H1 (cell line): ENCODE data around the gene VAV2.

Experiments
- EZH2 ChIP-seq: fragments of 200-600 bp; sonication (generic); IDR thresholded peaks from 2 replicates; pipeline ENCODE4 v1.7.1; 2012; ENCODE audit warnings: low read depth, mild to moderate bottlenecking, moderate library complexity, low read length, inconsistent platforms; ENCODE audit not compliant: severe bottlenecking
- GABPA ChIP-seq: IDR thresholded peaks from 2 replicates; pipeline ENCODE4 v1.6.1; 2011; ENCODE audit warnings: mild to moderate bottlenecking, low read length, moderate library complexity, borderline replicate concordance; ENCODE audit not compliant: insufficient read depth
- JUN ChIP-seq: IDR thresholded peaks from 2 replicates; pipeline ENCODE4 v1.6.1; 2011; ENCODE audit warnings: low read depth, mild to moderate bottlenecking, improper control_type of control experiment, low read length
- POLR2AphosphoS5 ChIP-seq: IDR thresholded peaks from 2 replicates; pipeline ENCODE4 v1.6.1; 2011; ENCODE audit warnings: low read depth, low read length
- RBBP5 ChIP-seq: IDR thresholded peaks from 2 replicates; pipeline ENCODE4 v1.7.1; 2012; ENCODE audit warnings: low read depth, mild to moderate bottlenecking, inconsistent platforms, low read length, moderate library complexity, borderline replicate concordance
- SP2 ChIP-seq: IDR thresholded peaks from 2 replicates; pipeline ENCODE4 v1.6.1; 2012; ENCODE audit warnings: mild to moderate bottlenecking, low read length, inconsistent platforms
- TAF7 ChIP-seq: optimal IDR thresholded peaks from 2 replicates; pipeline ENCODE3; 2011; ENCODE audit warnings: low read depth, mild to moderate bottlenecking, inconsistent platforms, low read length, moderate library complexity, borderline replicate concordance
- TEAD4 ChIP-seq: IDR thresholded peaks from 2 replicates; pipeline ENCODE4 v1.6.1; 2012; ENCODE audit warnings: low read depth, low read length, inconsistent platforms, mixed read lengths
- TF ChIP-seq, protein P1 (sequence below): IDR thresholded peaks from 2 replicates; pipeline ENCODE4 v1.6.1; 2012; ENCODE audit warnings: low read length, inconsistent platforms
- TF ChIP-seq, protein P2 (sequence below): IDR thresholded peaks from 2 replicates; pipeline ENCODE4 v1.6.1; 2012; ENCODE audit warnings: inconsistent platforms
- TF ChIP-seq, protein P3 (sequence below), 3 experiments: IDR thresholded peaks; 1 replicate in 2 of 3; 2 replicates in 1 of 3; pipeline versions ENCODE4 v1.5.1 to v1.6.1; 2011; ENCODE audit warnings: low read length in 3 of 3, mild to moderate bottlenecking in 3 of 3, inconsistent platforms in 2 of 3, low read depth in 1 of 3, moderate library complexity in 1 of 3; ENCODE audit not compliant: insufficient read depth in 1 of 3; ENCODE audit errors: control extremely low read depth in 1 of 3

DNA sequence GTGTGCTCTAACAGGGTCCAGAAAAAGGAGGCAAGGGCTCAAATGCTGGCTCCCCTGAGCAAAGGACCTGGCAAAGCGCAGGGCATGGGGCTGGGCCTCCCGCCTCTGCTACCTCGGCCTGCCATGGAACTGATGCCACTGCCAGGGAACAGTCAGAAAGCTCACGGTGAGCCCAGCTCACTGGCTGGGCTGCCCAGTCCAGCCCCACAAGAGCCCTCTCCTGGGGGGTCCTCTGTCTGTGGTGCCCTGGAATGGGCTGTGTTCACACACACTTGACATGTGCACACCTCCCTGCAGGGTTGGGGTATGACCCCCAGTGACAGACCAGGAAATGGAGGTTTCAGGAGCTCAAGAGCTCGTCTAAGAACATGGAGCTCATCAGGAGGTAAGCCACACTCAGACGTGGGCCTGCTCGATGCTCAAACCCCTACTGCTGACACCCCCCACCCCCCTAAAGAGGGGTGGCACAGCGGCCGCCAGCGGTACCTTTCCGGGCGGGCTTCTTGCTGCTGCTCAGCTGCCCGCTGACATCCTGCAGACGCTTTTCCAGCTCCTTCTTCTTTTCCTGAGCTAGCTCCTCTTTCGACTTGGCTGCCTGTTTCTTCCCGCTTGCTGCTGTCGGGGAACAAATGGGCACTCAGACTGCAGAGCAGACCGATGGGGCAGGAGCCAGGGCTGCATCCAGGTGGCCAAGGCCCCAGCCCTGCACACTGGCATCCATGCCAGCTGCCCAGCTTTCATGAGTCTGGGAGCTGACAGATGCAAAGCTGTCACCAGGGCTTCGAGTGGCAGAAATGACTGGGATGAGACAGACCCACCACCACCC lies 42.3 kb upstream of the VAV2 start:
- TF ChIP-seq, protein P1, sequence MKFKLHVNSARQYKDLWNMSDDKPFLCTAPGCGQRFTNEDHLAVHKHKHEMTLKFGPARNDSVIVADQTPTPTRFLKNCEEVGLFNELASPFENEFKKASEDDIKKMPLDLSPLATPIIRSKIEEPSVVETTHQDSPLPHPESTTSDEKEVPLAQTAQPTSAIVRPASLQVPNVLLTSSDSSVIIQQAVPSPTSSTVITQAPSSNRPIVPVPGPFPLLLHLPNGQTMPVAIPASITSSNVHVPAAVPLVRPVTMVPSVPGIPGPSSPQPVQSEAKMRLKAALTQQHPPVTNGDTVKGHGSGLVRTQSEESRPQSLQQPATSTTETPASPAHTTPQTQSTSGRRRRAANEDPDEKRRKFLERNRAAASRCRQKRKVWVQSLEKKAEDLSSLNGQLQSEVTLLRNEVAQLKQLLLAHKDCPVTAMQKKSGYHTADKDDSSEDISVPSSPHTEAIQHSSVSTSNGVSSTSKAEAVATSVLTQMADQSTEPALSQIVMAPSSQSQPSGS = no peak
- TF ChIP-seq, protein P2, sequence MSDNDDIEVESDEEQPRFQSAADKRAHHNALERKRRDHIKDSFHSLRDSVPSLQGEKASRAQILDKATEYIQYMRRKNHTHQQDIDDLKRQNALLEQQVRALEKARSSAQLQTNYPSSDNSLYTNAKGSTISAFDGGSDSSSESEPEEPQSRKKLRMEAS = no peak
- no peak for TF ChIP-seq TAF7
- TF ChIP-seq POLR2AphosphoS5 = no peak
- TF ChIP-seq JUN = no peak
- TF ChIP-seq, protein P3, sequence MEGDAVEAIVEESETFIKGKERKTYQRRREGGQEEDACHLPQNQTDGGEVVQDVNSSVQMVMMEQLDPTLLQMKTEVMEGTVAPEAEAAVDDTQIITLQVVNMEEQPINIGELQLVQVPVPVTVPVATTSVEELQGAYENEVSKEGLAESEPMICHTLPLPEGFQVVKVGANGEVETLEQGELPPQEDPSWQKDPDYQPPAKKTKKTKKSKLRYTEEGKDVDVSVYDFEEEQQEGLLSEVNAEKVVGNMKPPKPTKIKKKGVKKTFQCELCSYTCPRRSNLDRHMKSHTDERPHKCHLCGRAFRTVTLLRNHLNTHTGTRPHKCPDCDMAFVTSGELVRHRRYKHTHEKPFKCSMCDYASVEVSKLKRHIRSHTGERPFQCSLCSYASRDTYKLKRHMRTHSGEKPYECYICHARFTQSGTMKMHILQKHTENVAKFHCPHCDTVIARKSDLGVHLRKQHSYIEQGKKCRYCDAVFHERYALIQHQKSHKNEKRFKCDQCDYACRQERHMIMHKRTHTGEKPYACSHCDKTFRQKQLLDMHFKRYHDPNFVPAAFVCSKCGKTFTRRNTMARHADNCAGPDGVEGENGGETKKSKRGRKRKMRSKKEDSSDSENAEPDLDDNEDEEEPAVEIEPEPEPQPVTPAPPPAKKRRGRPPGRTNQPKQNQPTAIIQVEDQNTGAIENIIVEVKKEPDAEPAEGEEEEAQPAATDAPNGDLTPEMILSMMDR (IDR thresholded peaks at IDR 0.05; ENCODE audit: control extremely low read depth in 1 of 3, insufficient read depth in 1 of 3, low read depth in 1 of 3, low read length in 3 of 3) = no peak
- TF ChIP-seq EZH2 = no peak
- no peak for TF ChIP-seq SP2
- no peak for TF ChIP-seq GABPA
- no peak for TF ChIP-seq RBBP5
- no peak for TF ChIP-seq TEAD4
